ENCODE measurements around the gene MYOCD.
A peak's percentile ranks its signal among the peaks of the same experiment; 100 is the strongest.

The MYOCD gene

GRCh38 chr17:12721581-12721980 is 55.9 kb downstream of the MYOCD start:
- no peak for DNase-seq

- no peak for DNase-seq
These were observed 56.6 kb downstream of the MYOCD start for GRCh38 chr17:12722282-12722681.

- DNase-seq: no peak
These were observed 60.4 kb downstream of the MYOCD start for GRCh38 chr17:12726131-12726530.

- DNase-seq: no peak
These were observed 61.5 kb downstream of the MYOCD start for GRCh38 chr17:12727076-12727760.

GRCh38 chr17:12727881-12728280 is 62.2 kb downstream of the MYOCD start:
- no peak for DNase-seq

GRCh38 chr17:12729086-12729485 is 63.4 kb downstream of the MYOCD start:
- DNase-seq: no peak

- no peak for DNase-seq
These were observed 64.7 kb downstream of the MYOCD start for GRCh38 chr17:12730421-12730820.

GRCh38 chr17:12730931-12731521 is 65.3 kb downstream of the MYOCD start:
- no peak for DNase-seq

- DNase-seq: no peak
These were observed 66.1 kb downstream of the MYOCD start for GRCh38 chr17:12731839-12732238.

GRCh38 chr17:12732366-12732765 is 66.7 kb downstream of the MYOCD start:
- no peak for DNase-seq

GRCh38 chr17:12734926-12735325 is 69.2 kb downstream of the MYOCD start:
- DNase-seq: no peak

- DNase-seq: no peak
These were observed 69.8 kb downstream of the MYOCD start for GRCh38 chr17:12735517-12735916.

- no peak for DNase-seq
These were observed 70.8 kb downstream of the MYOCD start for GRCh38 chr17:12736526-12736925.

- no peak for DNase-seq
These were observed 72.2 kb downstream of the MYOCD start for GRCh38 chr17:12737740-12738469.

- DNase-seq: no peak
These were observed 72.9 kb downstream of the MYOCD start for GRCh38 chr17:12738624-12739023.

- no peak for DNase-seq
These were observed 73.8 kb downstream of the MYOCD start for GRCh38 chr17:12739500-12739899.

- no peak for DNase-seq
These were observed 77.4 kb downstream of the MYOCD start for GRCh38 chr17:12743046-12743445.

GRCh38 chr17:12744298-12744697 is 78.6 kb downstream of the MYOCD start:
- DNase-seq: no peak

GRCh38 chr17:12744786-12745185 is 79.1 kb downstream of the MYOCD start:
- no peak for DNase-seq

- DNase-seq: no peak
These were observed 79.8 kb downstream of the MYOCD start for GRCh38 chr17:12745486-12745885.

GRCh38 chr17:12756786-12757185 is 91.1 kb downstream of the MYOCD start:
- DNase-seq: no peak

GRCh38 chr17:12759090-12759489 is 93.4 kb downstream of the MYOCD start:
- no peak for DNase-seq

- peak in 1 of 2 donors; percentile 12 for DNase-seq
These were observed 99.9 kb downstream of the MYOCD start for GRCh38 chr17:12765548-12765947.

- no peak for DNase-seq
These were observed 102.6 kb downstream of the MYOCD start for GRCh38 chr17:12768255-12768654.

All from hippocampal formation (tissue), 2 donors.